Measurements from ENCODE around the gene SPATA31D3.
"Not testable (repeated sequence)": the region's sequence is repeated elsewhere in the genome, so short reads cannot be mapped to it uniquely, and the experiment has no call there.

SPATA31D3 gene

GRCh38 chr9:81976351-81976750 is 33.1 kb downstream of the SPATA31D3 start:
- TF ChIP-seq, protein P1, sequence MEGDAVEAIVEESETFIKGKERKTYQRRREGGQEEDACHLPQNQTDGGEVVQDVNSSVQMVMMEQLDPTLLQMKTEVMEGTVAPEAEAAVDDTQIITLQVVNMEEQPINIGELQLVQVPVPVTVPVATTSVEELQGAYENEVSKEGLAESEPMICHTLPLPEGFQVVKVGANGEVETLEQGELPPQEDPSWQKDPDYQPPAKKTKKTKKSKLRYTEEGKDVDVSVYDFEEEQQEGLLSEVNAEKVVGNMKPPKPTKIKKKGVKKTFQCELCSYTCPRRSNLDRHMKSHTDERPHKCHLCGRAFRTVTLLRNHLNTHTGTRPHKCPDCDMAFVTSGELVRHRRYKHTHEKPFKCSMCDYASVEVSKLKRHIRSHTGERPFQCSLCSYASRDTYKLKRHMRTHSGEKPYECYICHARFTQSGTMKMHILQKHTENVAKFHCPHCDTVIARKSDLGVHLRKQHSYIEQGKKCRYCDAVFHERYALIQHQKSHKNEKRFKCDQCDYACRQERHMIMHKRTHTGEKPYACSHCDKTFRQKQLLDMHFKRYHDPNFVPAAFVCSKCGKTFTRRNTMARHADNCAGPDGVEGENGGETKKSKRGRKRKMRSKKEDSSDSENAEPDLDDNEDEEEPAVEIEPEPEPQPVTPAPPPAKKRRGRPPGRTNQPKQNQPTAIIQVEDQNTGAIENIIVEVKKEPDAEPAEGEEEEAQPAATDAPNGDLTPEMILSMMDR (IDR thresholded peaks at IDR 0.05; ENCODE audit: extremely low read depth, insufficient read depth, missing control alignments), result no peak
- in situ Hi-C loops (cut with MboI; ENCODE audit: low pct_unique_long_range_greater_than_20kb, low sequenced_read_pairs, unreplicated experiment), result no loop called here
- DNase-seq (ENCODE audit: low spot score), result no peak

DNA sequence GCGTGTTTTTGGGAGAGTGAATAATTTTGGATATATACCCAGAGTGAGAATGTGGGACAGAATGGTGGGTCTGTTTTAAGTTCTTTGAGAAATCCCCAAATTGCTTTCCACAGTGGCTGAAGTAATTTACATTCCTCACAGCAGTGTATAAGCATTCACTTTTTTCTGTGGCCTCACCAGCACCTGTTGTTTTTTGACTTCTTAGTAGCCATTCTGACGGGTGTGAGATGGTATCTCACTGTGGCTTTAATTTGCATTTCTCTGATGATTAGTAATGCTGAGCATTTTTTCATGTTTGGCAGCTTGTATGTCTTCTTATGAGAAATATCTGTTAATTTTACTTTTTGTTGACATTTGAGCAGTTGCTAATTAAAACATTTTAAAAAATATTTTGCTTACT is 35.9 kb downstream of the SPATA31D3 start:
- DNase-seq (ENCODE audit: low spot score), result no peak
- in situ Hi-C loops (cut with MboI; ENCODE audit: low pct_unique_long_range_greater_than_20kb, low sequenced_read_pairs, unreplicated experiment), result no loop called here
- TF ChIP-seq, protein P1 (IDR thresholded peaks at IDR 0.05; ENCODE audit: extremely low read depth, insufficient read depth, missing control alignments), result no peak

DNA sequence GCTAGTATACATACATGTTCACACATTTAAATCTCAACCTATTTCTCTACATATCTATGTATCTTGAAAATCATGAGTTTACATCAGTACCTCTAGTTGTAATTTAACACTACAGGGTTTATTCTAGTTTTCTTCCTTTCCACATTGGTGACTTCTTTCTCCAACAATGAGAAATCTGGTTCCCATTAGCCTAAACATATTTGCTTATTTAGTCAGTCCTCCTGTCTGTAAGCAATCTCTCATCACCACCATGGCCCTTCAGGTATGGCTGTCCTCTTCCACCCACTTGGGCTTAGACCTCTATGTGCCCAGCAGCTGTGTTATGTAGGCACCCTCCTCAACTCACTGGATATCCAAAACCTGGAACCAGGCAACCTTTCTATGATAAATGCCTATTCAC is 37.3 kb downstream of the SPATA31D3 start:
- in situ Hi-C loops (cut with MboI; ENCODE audit: low pct_unique_long_range_greater_than_20kb, low sequenced_read_pairs, unreplicated experiment), result no loop called here
- DNase-seq (ENCODE audit: low spot score), result no peak
- TF ChIP-seq, protein P1 (IDR thresholded peaks at IDR 0.05; ENCODE audit: extremely low read depth, insufficient read depth, missing control alignments), result no peak

DNA sequence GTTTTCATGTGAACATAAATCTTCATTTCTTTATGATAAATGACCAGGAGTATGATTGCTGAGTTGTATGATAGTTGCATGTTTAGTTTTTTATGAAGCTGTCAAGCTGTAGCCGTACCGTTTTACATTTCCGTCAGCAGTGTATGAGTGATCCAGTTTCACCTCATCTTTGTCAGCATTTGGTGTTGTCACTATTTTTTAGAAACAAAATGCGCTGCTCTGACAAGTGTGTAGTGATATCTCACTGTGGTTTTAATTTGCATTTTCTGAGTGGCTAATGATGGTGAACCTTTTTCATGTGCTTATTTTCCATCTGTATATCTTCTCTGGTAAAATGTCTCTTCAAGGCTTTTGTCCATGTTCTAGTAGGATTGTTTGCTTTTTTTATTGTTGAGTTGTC is 38.6 kb downstream of the SPATA31D3 start:
- TF ChIP-seq, protein P1 (IDR thresholded peaks at IDR 0.05; ENCODE audit: extremely low read depth, insufficient read depth, missing control alignments), result no peak
- in situ Hi-C loops (cut with MboI; ENCODE audit: low pct_unique_long_range_greater_than_20kb, low sequenced_read_pairs, unreplicated experiment), result no loop called here
- DNase-seq (ENCODE audit: low spot score), result no peak

DNA sequence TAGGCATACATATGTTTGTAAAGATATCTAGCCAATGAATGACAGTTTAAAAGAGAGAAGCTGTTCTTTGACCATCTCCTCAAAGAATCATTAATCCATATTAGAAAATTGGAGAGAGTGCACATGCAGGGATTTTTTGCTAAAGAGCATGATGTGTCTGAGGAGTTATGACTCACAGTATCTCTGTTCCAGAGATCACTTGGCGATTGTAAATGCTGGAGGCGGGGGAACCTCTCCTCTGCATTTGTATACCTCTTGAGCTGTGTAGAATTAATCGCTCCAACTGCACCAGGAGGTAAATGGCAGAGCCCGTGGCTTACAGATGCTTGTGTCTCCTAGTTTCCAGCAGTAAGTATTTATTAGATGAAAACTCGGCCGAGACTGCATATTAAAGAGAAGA is 41.6 kb downstream of the SPATA31D3 start:
- DNase-seq (ENCODE audit: low spot score), result no peak
- in situ Hi-C loops (cut with MboI; ENCODE audit: low pct_unique_long_range_greater_than_20kb, low sequenced_read_pairs, unreplicated experiment), result no loop called here
- TF ChIP-seq, protein P1 (IDR thresholded peaks at IDR 0.05; ENCODE audit: extremely low read depth, insufficient read depth, missing control alignments), result no peak

GRCh38 chr9:81986051-81986450 is 42.8 kb downstream of the SPATA31D3 start:
- TF ChIP-seq, protein P1 (IDR thresholded peaks at IDR 0.05; ENCODE audit: extremely low read depth, insufficient read depth, missing control alignments), result no peak
- no peak for DNase-seq (ENCODE audit: low spot score)
- in situ Hi-C loops (cut with MboI; ENCODE audit: low pct_unique_long_range_greater_than_20kb, low sequenced_read_pairs, unreplicated experiment), result no loop called here

DNA sequence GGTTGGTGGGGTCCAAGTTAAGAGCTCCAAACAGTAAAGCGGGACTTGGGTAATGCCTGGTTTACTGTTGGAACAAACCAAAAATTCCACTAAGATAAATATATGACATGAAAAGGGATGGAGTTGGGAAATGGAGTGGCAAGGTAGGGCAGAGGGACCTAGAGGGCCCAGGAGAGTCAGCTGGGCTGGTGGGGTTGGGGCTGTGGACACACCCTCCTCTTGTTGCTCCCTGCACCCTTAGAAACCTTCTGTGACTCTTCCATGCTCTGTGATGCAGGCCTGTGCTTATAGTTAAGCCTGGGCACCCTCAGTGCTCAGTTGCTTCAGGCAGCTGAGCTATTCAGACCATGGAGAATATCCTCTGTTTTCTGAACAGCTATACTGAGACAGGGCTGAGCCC is 45.2 kb downstream of the SPATA31D3 start, which contains the start of gene SPATA31D1:
TSS of gene SPATA31D1 (plus strand) at position 301 of the 400 bp plus-strand sequence. CDS start at position 348, 47 bp downstream.
- DNase-seq (ENCODE audit: low spot score); in situ Hi-C loops (cut with MboI; ENCODE audit: low pct_unique_long_range_greater_than_20kb, low sequenced_read_pairs, unreplicated experiment): not testable (repeated sequence)
